GM21381 (cell line): Measurements from ENCODE around the gene CRKL.
A peak's percentile ranks its signal among the peaks of the same experiment; 100 is the strongest.

Experiments used
- ATAC-seq: cut with Tn5 transposase; IDR thresholded peaks from one replicate; pipeline ENCODE4 v1.9.1; 2021; ENCODE audit warnings: mild to moderate bottlenecking, moderate library complexity; ENCODE audit not compliant: unreplicated experiment

CRKL gene

DNA sequence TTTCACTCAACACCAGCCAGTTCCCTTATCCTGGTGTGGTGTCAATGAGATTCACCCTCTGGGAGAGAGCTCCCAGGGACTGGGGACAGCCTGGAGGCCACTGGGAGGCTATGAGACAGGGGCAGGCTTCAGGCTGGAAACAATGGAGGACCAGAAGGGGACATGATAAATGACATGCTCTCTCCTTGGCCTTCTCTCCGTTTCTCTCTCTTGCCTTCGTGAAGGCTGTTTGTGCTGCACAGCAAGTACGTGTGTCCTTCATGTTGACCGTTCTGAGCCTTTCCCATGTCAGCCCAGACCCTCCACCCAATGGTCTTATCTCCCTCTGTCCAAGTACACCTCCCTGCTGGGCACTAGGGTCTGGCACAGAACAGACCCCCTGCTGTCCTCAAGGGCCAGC lies 63.3 kb downstream of the CRKL start:
- no peak for ATAC-seq

DNA sequence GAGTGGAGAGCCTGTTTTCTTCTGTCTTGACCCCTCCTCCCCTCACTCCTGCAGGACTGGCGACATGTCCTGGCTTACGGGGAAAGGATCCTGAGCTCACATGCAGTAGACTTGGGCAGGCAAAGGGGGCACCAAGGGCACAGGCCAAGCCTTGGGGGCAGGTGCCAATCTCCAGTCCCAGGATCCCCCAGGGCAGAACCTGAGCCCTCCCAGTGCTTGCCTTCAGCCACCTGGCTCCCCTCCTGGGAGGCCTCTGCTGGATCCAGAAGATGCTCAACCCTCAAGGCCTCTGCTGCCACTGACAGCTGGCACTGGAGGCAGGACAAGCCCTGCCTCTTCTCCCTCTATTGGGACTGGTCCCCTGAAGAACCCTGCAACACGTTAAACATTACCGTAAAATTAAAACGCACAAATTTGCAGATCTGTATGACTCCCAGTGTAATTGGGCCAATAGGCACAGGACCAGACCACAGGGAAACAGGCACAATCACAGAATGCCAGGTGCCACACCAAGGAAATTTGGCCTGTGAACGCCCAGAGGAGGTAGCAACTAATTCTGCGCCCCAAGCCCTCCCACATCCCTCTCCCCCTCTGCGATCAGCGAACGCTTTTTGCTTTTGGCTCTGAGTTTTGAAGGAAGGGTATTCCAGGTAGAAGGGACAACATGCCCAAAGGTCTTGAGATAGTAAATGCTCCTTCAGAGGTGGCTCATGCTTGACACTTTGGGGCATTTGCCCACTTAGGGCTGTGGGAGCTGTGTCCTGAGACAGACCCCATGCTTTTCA lies 63.9 kb downstream of the CRKL start:
- no peak for ATAC-seq

DNA sequence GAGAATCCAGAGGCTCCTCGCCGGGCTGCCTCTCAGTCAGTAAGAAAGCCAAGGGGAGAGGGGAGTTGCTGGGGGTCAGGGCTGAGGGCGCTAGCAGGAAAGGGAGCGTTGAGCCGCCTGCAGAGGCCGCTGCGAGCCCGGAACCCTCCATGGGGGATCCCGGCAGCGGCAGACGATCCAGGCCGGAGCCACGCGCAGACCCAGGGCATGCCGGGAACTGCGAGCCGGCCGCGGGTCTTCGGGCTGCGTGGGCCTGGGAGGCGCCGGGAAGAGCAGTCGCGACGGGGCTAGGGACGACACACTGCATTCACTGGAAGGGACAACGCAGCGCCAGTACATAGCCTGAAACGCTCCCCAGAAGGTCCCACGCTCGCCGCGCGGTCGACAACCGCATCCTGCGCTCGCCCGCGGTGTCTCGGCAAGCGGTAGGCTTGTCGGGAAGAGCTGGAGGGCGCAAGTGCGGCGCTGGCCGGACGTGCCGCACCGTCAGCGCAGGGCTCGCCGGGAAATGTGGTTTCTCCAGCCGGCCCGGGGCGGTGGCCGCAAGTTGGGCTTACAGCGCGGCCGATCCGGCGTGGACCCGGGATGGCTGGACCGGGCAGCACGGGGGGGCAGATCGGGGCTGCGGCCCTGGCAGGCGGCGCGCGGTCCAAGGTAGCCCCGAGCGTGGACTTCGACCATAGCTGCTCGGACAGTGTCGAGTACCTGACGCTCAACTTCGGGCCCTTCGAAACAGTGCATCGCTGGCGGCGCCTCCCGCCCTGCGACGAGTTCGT lies 64.8 kb downstream of the CRKL start, which contains the start of gene LZTR1:
TSS of gene LZTR1 (plus strand) at position 511 of the 776 bp plus-strand sequence. CDS start at position 586, 75 bp downstream.
- peak; percentile 77 for ATAC-seq

DNA sequence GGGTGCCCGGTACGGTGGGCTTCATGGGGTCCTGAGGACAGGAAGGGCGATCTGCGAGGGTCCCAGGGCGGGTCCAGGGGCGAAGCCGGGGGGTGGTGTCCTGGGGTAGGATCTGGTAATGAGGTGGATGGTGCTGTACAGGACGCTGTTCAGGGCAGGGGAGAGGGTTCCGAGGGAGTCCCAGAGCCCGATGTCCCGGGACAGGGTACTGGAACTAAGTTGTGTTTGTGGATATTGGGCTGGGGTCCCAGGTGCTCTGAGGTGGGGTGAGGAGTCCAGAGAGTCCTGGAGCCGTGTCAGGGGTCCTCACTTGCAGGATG lies 65.3 kb downstream of the CRKL start:
- no peak for ATAC-seq

DNA sequence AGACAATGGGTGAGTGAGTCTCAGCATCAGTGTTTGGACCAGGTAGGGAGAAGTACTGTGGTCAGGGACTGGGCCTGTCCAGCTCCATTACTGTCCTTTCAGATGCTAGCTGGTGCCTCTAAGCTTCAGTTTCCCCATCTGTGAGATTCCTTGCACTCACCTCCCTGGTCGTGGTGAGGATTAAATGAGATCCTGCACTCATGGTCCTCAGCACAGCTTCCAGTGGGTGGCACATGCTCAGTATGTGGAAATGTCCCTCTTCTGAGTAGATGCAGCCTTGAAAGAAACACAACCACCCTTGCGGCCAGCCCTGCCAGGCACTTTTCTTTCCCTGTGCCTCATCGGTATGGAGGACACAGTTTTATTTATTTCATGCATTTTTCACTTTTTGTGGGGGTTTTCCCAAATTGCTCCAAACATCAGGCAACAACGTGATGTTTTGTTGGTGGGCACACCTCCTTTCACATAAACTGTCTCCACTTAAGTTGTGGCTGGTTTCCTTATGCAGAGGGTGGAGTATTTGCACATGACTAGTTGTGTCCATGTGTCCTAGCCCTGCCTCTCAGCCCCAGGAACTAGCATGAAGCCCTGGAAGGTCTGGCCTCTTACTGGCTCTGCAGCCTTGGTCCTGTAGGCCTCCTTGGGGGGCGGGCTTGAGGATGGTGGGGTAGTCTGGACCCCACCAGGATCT lies 66.0 kb downstream of the CRKL start:
- no peak for ATAC-seq

DNA sequence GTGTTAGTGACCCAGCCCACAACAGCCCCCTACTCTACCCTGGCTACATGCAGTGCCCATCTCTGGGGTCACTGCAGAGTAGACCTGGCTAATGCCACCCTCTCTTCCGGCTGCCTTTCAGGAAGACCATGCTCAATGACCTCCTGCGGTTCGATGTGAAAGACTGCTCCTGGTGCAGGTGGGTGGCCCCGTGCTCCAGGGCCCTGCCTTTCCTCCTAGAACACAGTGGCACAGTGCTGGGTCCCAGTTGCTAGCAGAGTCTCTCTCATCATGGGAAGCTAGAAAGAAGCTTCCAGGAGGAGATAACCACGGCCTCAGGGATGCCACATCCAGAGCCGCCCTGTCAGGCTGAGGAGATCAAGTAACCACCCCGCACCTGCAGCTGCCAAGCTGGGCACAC lies 68.5 kb downstream of the CRKL start:
- no peak for ATAC-seq

DNA sequence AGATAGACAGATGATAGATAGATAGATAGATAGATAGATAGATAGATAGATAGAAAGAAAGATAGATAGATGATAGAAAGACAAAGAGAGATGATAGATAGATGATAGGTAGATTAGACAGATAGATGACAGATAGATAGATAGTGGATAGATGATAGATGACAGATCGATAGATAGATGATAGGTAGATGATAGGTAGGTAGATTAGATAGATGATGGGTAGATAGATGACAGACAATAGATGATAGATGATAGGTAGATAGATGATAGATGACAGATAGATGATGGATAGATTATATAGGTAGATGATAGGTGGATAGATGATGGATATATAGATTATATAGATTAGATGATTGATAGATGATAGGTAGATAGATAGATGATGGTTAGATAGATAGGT lies 69.2 kb downstream of the CRKL start:
- ATAC-seq = no peak

DNA sequence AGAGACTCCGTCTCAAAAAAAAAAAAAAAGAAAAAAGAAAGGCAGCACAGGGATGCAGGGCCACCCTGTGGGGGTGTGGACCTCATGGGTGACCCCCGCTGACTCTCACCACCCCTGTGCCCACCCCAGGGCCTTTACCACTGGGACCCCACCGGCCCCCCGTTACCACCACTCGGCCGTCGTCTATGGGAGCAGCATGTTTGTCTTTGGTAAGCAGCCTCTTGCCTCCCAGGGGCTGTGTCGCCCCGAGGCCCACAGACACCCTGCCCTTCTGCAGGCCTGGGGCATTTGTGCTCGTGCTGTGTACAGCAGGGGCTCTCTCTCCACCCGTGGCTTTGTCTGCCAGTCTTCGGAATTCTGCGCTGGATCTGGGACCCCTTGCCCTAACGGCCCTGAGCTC lies 70.2 kb downstream of the CRKL start:
- no peak for ATAC-seq

DNA sequence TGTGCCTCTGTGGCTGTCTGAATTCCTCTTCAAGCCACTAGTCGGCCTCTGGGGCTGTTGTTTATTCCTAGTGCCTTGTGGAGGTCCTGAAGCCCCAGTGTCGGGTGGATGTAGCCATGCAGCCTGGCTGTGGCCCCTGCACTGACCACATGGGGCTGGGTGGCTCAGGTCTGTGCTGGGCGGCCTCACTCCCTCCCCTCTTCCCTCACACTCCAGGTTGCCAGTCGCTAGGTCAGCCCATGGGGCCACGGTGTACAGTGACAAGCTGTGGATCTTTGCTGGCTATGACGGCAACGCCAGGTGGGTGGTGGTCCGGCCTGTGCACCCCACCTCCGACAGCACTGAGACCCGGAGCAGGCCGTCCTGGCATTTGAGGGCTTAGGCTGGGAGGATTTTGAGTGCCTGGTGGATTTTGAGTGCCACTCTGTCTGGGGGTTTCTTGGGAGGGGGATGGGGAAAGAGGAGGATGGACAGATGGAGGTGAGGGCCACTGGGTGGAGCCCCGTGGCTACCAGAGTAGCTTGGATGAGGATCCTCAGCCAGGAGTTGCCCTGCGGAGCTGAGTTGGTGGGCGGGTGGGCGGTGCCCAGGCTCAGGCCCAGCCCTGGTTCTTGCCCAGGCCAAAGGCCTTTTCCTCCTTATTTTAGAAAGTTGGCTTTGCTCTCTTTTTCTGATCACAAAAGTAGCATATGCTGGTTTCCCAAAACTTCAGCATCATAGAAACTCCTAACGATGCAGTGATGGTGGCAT lies 71.5 kb downstream of the CRKL start:
- no peak for ATAC-seq

DNA sequence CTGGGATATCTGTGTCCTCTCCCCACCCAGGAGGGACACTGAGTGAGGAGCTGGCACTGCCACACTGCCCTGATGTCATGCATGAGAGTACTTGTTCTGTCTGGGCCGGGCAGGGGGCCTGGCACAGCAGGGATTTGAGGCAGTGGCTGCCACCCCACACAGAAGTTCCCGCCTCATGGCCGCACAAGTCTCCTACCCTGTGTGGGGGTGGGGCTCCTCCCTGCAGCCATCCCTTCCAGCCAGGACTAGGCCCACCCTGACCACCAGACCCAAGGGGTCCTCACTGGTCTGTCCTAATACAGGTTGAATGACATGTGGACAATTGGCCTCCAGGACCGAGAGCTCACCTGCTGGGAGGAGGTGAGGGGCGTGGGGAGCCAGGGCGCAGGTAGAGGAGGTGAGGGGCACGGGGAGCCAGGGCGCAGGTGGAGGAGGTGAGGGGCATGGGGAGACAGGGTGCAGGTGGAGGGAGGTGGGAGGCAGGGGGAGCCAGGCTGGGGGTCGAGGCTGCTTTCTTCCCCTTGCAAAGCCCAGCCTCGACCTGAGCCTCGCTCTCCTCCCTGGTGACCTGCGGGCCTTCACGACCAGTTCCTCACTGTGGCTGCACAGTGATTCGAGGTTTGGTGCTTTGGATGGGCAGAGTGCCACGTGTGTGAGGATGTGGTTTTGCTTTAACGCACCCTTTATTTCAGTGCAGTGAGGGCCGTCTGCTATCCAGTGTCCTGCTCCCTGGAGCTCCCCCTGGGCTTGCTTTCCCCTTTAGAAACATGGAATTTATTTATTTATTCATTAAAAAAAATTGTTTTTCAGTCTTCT lies 72.3 kb downstream of the CRKL start:
- ATAC-seq = no peak

DNA sequence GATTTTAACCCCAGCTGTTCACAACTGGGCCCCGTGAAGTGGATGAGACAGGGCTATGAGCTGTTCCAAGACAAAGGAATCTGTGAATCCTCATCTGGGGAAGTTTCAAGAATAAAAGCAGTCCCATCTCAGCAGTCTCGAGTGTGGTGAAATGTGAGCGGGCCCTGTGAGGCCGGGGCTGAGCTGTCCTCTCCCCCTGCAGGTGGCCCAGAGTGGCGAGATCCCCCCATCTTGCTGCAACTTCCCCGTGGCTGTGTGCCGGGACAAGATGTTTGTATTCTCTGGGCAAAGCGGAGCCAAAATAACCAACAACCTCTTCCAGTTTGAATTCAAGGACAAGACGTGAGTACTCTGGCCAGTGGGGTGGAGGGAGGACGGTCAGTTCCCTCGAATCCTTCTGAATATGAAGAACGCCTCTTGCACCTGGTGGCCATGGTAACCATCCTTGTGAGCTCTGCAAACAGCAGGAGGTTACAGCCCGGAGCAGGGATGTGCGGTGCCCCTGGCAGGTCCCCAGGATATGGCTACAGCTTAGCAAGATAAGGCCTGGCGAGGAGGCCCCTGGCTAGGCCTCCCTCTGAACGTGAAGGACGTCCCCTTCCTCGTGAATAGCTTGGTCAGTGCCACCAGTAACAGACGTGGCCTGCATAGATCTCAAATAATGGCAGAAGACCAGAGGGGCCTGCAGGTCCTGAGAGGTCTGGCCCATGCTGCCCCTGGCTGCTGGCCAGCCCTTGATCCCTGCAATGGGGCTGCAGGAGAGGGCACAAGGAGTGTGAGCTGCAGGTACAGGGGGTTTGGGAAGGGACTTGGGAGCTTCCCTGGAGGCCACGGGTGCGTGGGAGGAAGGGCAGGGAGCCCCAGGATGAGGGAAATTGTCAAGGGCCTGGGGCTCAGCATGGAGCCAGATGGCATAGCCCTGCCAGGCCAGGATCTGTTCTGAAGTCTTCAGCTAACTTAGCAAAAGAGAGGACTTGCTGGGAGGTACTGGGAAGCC lies 73.3 kb downstream of the CRKL start:
- no peak for ATAC-seq

DNA sequence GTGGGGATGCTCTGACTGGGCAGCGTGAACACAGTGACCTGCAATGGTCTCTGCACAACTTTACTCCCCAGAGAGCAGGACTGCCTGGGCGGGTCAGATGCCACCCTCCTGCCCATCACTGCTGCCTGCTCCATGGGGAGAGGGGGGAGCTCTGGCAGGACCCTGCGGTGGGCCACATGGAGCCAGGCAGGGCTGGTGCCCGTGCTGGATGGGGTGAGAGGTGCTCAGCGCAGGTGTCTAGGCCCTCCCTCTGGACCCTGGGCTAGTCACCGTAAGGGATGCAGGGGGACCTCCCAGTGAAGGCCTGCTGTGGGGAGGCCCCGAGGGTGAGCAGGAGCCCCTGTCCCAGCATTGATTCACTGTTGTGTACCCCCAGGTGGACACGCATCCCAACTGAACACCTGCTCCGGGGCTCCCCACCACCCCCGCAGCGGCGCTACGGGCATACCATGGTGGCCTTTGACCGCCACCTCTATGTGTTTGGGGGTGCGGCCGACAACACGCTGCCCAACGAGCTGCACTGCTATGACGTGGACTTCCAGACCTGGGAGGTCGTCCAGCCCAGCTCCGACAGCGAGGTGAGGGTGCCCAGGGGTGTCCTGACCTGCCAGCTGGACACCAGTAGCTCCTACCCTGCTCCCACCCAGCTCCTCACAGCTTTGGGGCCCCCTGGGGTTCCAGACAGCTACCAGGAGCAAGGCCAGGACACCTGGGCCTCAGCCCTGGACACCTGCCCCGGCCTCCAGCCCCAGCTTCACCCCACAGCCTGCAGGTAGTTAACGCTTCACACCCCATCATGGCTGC lies 74.2 kb downstream of the CRKL start:
- ATAC-seq = no peak

DNA sequence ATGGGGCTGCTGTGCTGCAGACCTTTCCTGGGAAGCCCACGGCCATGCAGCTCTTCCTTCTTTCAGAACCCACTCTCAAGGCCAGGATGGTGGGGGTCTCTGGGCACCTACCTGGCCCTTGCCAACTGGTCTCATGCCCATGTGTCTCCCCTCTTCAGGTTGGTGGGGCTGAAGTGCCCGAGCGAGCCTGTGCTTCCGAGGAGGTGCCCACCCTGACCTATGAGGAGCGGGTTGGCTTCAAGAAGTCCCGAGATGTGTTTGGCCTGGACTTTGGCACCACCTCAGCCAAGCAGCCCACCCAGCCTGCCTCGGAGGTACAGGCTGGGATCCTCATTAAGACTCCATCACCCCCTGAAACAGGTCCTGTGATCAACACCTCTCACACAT lies 74.8 kb downstream of the CRKL start:
- no peak for ATAC-seq

DNA sequence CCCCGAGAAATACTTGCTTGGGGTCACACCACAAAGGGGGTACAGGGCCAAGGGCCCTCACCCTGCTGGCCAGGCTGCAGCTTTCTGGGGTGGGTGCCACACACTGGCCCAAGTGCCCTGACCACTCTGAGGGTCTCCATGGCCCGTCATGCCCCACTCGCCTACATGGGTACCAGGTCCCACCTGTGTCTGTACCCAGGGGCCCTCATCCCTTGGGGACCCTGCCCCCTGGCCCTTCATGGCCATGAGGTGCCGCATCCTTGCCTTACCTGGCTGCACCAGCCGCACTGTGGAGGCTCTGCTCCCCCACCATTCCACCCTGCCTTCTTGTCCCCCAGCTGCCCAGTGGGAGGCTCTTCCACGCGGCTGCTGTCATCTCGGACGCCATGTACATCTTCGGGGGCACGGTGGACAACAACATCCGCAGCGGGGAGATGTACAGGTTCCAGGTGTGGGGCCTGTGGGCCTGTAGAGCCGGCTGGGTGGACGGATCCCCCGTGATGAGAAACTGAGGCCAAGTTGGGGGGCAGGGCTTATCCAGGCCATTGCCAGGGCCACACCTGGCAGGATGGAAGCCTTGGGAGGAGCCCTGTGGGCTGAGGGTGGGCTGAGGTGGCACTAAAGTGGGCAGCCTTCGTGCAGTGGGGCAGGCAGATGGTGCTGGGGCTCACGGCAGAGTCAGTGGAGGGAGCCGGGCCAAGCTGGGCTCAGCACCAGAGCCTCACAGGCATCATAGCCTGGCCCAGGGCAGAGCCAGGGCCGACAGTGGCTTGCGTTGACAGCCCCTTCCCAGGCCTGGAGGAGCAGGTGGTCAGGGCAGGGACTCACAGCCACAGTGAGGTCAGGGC lies 75.5 kb downstream of the CRKL start:
- no peak for ATAC-seq

DNA sequence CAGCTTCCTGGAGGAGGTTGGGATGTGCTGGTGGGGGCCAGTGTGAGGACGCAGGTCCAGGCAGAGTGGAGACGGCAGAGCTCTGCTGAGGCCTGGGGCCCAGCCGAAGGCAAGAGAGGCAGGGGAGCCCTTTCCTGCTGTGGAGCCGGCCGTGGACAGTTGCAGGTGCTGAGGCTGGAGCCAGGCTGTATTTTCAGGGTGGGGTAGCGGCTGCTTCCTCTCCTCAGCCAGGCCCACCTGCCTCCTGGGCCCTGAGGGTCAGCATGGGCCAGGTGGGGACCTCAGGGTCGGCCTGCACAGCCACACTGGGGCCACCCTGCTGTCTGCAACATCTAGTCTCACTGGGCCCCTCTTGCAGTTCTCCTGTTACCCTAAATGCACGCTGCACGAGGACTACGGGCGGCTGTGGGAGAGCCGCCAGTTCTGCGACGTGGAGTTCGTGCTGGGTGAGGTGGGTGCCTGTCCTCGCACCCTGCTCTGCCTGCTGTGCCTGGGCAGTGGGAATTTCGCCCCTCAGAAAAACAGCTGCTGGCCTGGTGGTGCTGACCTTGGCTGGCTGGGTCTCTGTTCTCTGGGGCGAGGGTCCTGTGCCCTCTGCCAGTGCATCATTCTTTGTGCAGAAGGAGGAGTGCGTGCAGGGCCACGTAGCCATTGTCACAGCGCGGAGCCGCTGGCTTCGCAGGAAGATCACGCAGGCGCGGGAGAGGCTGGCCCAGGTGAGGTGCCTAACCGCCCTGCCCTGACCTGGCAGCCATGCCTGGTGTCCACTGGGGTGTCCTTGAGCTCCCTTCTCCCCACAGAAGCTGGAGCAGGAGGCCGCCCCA lies 76.3 kb downstream of the CRKL start:
- no peak for ATAC-seq

DNA sequence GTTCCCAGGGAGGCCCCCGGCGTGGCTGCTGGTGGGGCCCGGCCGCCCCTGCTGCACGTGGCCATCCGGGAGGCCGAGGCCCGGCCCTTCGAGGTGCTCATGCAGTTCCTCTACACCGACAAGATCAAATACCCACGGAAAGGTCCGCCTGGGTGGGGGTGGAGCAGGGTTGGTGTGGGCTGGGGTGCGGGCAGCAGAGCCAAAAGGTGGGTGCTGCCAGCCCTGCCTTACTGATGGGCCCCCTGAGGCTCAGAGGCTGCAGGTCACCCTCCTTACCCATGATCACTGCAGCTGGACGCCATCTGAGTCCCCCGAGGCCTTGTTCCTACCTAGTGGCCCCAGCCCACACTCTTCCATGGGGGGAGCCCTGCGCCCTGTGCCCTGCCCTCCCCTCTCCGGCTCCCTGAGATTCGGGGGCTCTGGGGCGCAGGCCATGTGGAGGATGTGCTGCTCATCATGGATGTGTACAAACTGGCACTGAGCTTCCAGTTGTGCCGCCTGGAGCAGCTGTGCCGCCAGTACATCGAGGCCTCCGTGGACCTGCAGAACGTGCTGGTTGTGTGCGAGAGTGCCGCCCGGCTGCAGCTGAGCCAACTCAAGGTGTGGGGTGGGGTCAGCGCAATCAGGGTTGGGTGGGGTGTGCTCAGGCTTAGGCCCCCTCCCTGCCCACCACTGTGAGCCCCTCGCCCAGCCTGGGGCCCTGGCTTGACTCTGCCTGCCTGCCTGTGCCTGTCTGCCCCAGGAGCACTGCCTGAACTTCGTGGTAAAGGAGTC lies 77.1 kb downstream of the CRKL start:
- ATAC-seq = no peak
